Neural cell (in vitro differentiated cells): ENCODE measurements around the gene INO80D. TPM values are rescaled to one million over a fixed set of nuclear protein-coding genes. Genes with fewer than 3 reads are reported as not detected.

Source experiments
- H2AFZ ChIP-seq: fragments of 200-600, 300-800 bp; sonication (generic), shearing (Covaris generic); 2 replicates; pipeline ENCODE4 v1.6.0; 2014; ENCODE audit warnings: low read depth, mild to moderate bottlenecking, antibody characterized with exemption, low read length, moderate library complexity
- H3F3A ChIP-seq: fragments of 200-600 bp; shearing (Covaris generic); 2 replicates; pipeline ENCODE4 v1.6.1; 2016; ENCODE audit warnings: mild to moderate bottlenecking, moderate library complexity, mixed read lengths, antibody characterized with exemption, low read length; ENCODE audit not compliant: insufficient read depth, poor library complexity, severe bottlenecking
- H3K27ac ChIP-seq: fragments of 200-600, 300-800 bp; sonication (generic), shearing (Covaris generic); 2 replicates; pipeline ENCODE4 v1.5.1; 2014; ENCODE audit warnings: mild to moderate bottlenecking, low read length, moderate library complexity
- H3K27me3 ChIP-seq: fragments of 300-800, 200-600 bp; sonication (generic), shearing (Covaris generic); 2 replicates; pipeline ENCODE4 v1.6.0; 2014; ENCODE audit warnings: mild to moderate bottlenecking, low read depth, low read length, moderate library complexity; ENCODE audit not compliant: insufficient read depth
- H3K36me3 ChIP-seq: fragments of 300-800, 200-600 bp; sonication (generic), shearing (Covaris generic); 2 replicates; pipeline ENCODE4 v1.5.1; 2014; ENCODE audit warnings: mild to moderate bottlenecking, antibody characterized with exemption, low read length, moderate library complexity; ENCODE audit not compliant: insufficient read depth
- H3K4me2 ChIP-seq: fragments of 300-800, 200-600 bp; sonication (generic), shearing (Covaris generic); 2 replicates; pipeline ENCODE4 v1.6.0; 2014; ENCODE audit warnings: mild to moderate bottlenecking, low read length
- H3K4me3 ChIP-seq: fragments of 300-800, 200-600 bp; sonication (generic), shearing (Covaris generic); 2 replicates; pipeline ENCODE4 v1.5.1; 2014; ENCODE audit warnings: mild to moderate bottlenecking, low read length, moderate library complexity
- H3K79me2 ChIP-seq: fragments of 200-600 bp; shearing (Covaris generic); replicated peaks from 2 replicates; pipeline ENCODE4 v1.6.0; 2014; ENCODE audit warnings: mild to moderate bottlenecking, low read length, moderate library complexity; ENCODE audit not compliant: insufficient read depth
- H3K9ac ChIP-seq: fragments of 300-800, 200-600 bp; sonication (generic), shearing (Covaris generic); 2 replicates; pipeline ENCODE4 v1.6.1; 2016; ENCODE audit warnings: mild to moderate bottlenecking, low read length, mixed read lengths
- H3K9me2 ChIP-seq: fragments of 200-600 bp; shearing (Covaris generic); 2 replicates; pipeline ENCODE4 v1.6.1; 2016; ENCODE audit warnings: mild to moderate bottlenecking, low read length, mixed read lengths; ENCODE audit not compliant: insufficient read depth
- H3K9me3 ChIP-seq: fragments of 200-600, 300-800 bp; sonication (generic), shearing (Covaris generic); 2 replicates; pipeline ENCODE4 v1.6.1; 2016; ENCODE audit warnings: mild to moderate bottlenecking, mixed run types, low read length, moderate library complexity, mixed read lengths
- H4K20me1 ChIP-seq: fragments of 200-600 bp; shearing (Covaris generic); 2 replicates; pipeline ENCODE4 v1.6.1; 2016; ENCODE audit warnings: mild to moderate bottlenecking, mixed run types; ENCODE audit not compliant: insufficient read depth
- EP300 ChIP-seq: fragments of 450-650 bp; conservative IDR thresholded peaks from 2 replicates; pipeline ENCODE4 v1.6.1; 2014; ENCODE audit warnings: antibody characterized with exemption, mild to moderate bottlenecking, moderate library complexity; ENCODE audit not compliant: poor library complexity, severe bottlenecking
- EZH2 ChIP-seq: fragments of 200-600, 300-800 bp; shearing (Covaris generic), sonication (generic); IDR thresholded peaks from 2 replicates; pipeline ENCODE4 v1.6.1; 2014; ENCODE audit warnings: antibody characterized with exemption, low read length, borderline replicate concordance, mild to moderate bottlenecking; ENCODE audit not compliant: insufficient read depth, poor library complexity, severe bottlenecking
- MXI1 ChIP-seq: fragments of 450-650 bp; conservative IDR thresholded peaks from 2 replicates; pipeline ENCODE4 v1.6.1; 2014; ENCODE audit warnings: antibody characterized with exemption, mild to moderate bottlenecking; ENCODE audit not compliant: poor library complexity, severe bottlenecking
- POLR2AphosphoS5 ChIP-seq: IDR thresholded peaks from 2 replicates; pipeline ENCODE4 v1.6.1; 2012
- RAD21 ChIP-seq: fragments of 450-650 bp; conservative IDR thresholded peaks from 2 replicates; pipeline ENCODE4 v1.6.1; 2014; ENCODE audit warnings: antibody characterized with exemption, mild to moderate bottlenecking, moderate library complexity
- SMC3 ChIP-seq: fragments of 450-650 bp; conservative IDR thresholded peaks from 2 replicates; pipeline ENCODE4 v1.6.1; 2014; ENCODE audit warnings: antibody characterized with exemption, mild to moderate bottlenecking, moderate library complexity; ENCODE audit not compliant: poor library complexity
- TAF1 ChIP-seq: IDR thresholded peaks from 2 replicates; pipeline ENCODE4 v1.6.1; 2012; ENCODE audit warnings: low read depth
- polyA plus RNA-seq: library from polyadenylated mRNA; depleted of rRNA; stranded (reverse); fragments of >200 nt; gene quantifications from 2 replicates; pipeline ENCODE4 v1.2.3, GENCODE V29; 2014
- TF ChIP-seq, protein P1 (sequence below): fragments of 450-650 bp; IDR thresholded peaks from 2 replicates; pipeline ENCODE4 v1.5.1; 2014; ENCODE audit warnings: antibody characterized with exemption, mild to moderate bottlenecking, moderate library complexity; ENCODE audit not compliant: poor library complexity, severe bottlenecking
- TF ChIP-seq, protein P2 (sequence below): IDR thresholded peaks from 2 replicates; pipeline ENCODE4 v1.6.1; 2012; ENCODE audit warnings: borderline replicate concordance

INO80D gene
- polyA plus RNA-seq, 1 donor from 2014 or later: 8.7 TPM

DNA sequence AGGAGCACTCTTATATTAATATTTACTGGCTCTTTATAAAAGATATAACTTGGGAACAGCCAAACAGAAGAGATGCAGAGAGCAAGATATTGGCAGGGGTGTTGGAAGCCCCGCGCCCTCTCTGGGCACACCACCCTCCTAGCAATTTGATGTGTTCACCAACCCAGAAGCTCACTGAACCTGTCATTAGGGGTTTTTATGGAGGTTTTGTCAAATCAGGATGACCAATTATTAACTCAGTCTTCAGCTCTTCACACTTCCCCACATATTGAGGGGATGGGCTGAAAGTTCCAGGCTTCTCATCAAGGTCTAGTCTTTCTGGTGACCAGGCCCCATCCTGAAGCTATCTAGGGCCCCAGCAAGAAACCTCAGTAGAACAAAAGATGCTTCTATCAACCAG is 10.9 kb upstream of the INO80D start:
- Histone ChIP-seq H3K4me3 (no peak overlapping the region), H3K27me3 (no peaks in the 10 kb centered on the region), H3K9me3 (no peaks in the 10 kb centered on the region), H3K4me2 (no peak overlapping the region), H3K36me3 (no peaks in the 10 kb centered on the region), H2AFZ (no peak overlapping the region), H4K20me1 (no peaks in the 10 kb centered on the region), H3K27ac (no peak overlapping the region), H3F3A (no peaks in the 10 kb centered on the region), H3K9ac (no peak overlapping the region), H3K79me2 (no peaks in the 10 kb centered on the region), H3K9me2 (no peaks in the 10 kb centered on the region)
- TF ChIP-seq MXI1 (no peak), EP300 (no peak), SMC3 (no peak), TAF1 (no peak), RAD21 (no peak), POLR2AphosphoS5 (no peak)
- TF ChIP-seq, protein P1, sequence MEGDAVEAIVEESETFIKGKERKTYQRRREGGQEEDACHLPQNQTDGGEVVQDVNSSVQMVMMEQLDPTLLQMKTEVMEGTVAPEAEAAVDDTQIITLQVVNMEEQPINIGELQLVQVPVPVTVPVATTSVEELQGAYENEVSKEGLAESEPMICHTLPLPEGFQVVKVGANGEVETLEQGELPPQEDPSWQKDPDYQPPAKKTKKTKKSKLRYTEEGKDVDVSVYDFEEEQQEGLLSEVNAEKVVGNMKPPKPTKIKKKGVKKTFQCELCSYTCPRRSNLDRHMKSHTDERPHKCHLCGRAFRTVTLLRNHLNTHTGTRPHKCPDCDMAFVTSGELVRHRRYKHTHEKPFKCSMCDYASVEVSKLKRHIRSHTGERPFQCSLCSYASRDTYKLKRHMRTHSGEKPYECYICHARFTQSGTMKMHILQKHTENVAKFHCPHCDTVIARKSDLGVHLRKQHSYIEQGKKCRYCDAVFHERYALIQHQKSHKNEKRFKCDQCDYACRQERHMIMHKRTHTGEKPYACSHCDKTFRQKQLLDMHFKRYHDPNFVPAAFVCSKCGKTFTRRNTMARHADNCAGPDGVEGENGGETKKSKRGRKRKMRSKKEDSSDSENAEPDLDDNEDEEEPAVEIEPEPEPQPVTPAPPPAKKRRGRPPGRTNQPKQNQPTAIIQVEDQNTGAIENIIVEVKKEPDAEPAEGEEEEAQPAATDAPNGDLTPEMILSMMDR: no peak
- TF ChIP-seq, protein P2, sequence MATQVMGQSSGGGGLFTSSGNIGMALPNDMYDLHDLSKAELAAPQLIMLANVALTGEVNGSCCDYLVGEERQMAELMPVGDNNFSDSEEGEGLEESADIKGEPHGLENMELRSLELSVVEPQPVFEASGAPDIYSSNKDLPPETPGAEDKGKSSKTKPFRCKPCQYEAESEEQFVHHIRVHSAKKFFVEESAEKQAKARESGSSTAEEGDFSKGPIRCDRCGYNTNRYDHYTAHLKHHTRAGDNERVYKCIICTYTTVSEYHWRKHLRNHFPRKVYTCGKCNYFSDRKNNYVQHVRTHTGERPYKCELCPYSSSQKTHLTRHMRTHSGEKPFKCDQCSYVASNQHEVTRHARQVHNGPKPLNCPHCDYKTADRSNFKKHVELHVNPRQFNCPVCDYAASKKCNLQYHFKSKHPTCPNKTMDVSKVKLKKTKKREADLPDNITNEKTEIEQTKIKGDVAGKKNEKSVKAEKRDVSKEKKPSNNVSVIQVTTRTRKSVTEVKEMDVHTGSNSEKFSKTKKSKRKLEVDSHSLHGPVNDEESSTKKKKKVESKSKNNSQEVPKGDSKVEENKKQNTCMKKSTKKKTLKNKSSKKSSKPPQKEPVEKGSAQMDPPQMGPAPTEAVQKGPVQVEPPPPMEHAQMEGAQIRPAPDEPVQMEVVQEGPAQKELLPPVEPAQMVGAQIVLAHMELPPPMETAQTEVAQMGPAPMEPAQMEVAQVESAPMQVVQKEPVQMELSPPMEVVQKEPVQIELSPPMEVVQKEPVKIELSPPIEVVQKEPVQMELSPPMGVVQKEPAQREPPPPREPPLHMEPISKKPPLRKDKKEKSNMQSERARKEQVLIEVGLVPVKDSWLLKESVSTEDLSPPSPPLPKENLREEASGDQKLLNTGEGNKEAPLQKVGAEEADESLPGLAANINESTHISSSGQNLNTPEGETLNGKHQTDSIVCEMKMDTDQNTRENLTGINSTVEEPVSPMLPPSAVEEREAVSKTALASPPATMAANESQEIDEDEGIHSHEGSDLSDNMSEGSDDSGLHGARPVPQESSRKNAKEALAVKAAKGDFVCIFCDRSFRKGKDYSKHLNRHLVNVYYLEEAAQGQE: no peak

DNA sequence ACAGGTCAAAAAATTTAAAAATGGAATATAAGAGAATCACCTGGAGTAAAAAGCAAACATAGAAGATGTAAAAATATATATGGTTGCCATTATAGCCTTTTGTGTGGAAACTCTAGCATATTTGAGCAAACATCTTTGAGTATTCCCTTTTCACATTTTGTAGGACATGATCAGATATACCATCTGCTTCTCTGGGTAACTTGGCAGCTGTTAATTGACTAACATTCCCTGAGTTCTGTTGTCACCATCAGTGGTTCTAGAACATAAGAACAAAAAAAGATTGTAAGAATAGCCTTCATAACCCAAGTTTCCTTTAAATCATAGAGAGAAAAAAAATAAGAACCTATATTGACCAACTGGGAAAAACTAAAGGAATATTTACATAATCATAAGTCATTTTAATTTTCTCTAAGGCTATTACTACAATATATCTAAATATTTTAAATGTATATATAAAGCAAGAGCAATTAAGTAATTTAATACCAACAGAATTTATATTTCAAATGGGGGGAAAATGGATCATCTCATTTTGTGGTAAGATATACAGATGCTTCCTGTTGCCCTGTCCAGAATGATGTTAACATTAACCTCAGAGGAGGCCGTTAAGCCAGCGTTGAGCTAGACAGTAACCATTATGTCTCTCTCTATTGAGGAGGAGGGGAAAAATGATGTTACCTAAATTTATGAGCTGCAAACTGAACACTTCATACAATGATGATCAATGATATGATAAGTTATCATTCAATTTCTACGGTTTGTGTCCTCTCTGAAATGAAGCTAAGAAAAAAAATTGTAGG is 9.8 kb upstream of the INO80D start:
- H3K36me3 ChIP-seq: no peaks in the 10 kb centered on the region
- H4K20me1 ChIP-seq: no peaks in the 10 kb centered on the region
- H3K4me3 ChIP-seq: no peak overlapping the region
- no peak overlapping the region for H3K9ac ChIP-seq
- H3K4me2 ChIP-seq: no peak overlapping the region
- H2AFZ ChIP-seq: no peak overlapping the region
- no peaks in the 10 kb centered on the region for H3K79me2 ChIP-seq
- no peaks in the 10 kb centered on the region for H3K9me3 ChIP-seq
- H3K27ac ChIP-seq: no peak overlapping the region
- H3K9me2 ChIP-seq: no peaks in the 10 kb centered on the region
- no peaks in the 10 kb centered on the region for H3F3A ChIP-seq
- TF ChIP-seq POLR2AphosphoS5: no peak
- TF ChIP-seq, protein P2: no peak
- no peak for TF ChIP-seq EZH2
- no peak for TF ChIP-seq EP300
- no peak for TF ChIP-seq SMC3
- TF ChIP-seq RAD21: no peak
- TF ChIP-seq TAF1: no peak
- TF ChIP-seq, protein P1: no peak
- TF ChIP-seq MXI1: no peak
- no peaks in the 10 kb centered on the region for H3K27me3 ChIP-seq
